Activated T-cell treated with anti-CD3 and anti-CD28 coated beads, Interleukin-2, amount 50 U/mL, for 1 hour (primary cell): ENCODE data around the gene SLC38A10.
"Not testable (repeated sequence)": the region's sequence is repeated elsewhere in the genome, so short reads cannot be mapped to it uniquely, and the experiment has no call there.

Source experiments
- DNase-seq: peaks from one replicate; pipeline ENCODE4 v3.0.0-alpha.2; 2020

The SLC38A10 gene

DNA sequence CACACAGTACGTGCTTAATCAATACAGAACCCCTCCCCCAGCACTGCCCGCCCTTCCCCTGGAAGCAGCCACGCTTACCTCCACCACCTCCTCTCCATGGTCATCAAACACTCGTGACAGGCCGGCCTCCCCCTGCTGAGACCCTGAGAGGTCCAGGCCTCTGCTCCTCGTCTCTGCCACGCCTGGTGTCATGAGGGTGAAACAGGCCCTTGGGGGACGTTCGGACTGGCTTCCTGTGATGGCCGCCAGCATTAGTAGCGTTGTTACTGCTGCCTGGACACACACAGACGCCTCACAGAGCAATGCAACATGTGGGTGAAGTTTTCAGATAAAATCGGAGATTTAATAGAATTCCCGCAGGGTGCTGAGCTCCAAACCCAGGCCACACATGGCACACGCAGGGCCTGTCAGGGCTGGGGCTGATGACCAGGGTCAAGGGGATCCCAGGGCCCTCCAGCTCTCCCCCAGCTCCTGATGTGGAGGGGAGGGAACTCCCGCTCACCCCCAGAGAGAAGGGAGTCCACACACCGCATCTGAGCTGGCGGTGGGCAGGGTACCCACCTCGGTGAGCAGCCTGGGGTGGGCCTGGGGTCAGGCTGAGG is 15.9 kb upstream of the SLC38A10 start:
- DNase-seq = no peak

DNA sequence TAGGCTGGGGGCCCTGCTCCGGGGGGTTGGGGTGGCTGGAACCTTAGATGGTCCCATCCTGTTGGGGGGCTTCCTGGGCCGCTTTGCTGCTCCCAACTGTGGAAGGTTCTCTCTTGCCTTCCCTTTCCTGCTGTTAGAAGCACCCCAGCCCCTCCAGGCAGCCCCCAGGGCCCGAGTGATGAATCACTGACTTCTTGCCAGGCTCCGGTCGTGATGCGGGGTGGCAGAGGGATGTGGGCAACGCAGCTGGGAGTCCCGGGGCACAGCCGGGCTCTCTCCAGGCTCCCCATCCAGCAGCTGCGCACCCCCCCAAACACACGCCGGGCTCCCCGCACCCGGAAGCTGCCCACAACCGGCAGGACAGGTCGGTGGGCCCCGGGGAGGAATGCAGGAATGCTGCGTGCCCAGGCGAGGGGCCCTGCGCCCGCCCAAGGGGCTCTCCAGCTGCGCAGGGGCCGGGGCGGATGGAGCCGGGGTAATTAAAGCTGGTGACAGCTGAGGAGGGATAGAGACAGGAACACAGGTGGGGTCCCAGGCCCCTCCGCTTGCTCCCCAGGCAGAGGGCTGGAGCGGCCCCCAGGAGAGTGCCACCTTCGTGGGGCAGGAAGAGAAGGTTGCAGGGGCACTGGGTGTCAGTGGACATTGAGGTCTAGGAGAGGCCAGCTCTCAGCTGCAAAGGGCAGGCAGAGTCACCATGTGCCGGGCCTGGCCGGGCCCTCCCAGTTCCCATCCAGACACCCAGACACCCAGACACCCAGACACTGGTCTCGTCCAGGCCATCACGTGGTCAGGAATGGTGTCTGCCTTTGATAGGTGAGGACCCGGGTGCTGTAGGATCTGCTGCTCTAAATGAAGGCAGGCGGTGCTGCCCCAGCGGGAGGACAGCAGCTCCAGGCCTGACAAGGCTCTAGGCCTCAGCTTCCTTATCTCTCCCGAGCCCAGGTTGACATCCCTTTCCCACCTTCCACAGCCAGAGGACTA is 15.0 kb upstream of the SLC38A10 start:
- no peak for DNase-seq

DNA sequence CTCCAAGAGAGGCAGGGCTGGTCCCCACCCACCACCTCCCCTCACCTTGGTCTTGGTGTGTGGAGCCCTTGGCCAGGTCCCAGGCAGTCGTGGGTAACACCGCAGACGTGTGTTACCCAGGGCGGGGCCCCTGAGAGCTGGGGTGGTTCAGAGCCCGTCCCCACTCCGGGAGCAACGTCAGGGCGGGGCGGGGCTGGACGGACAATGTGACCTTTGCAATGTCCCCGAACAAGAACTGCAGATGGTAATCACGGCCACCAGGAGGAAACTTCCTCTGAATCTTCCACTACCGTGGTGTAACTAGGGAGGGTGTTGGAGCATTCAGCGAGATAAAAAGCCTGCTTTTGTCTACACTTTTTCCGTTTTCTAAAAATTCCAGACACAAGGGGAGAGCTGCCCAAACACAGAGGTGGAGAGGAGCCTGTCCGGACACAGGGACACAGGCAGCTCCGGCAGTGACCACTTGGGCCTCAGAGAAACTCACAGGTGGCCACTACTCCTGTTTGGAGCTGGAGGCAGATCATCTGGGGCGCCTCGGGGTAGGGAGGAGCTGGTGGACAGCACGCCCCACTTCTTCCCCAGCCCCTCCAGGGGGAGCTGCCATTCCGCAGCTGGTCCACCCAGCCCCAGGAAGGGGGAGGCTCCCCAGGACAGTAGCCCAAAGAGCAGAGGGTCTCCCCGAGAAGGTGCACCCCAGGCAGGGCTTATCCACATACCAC is 14.2 kb upstream of the SLC38A10 start:
- DNase-seq = no peak

DNA sequence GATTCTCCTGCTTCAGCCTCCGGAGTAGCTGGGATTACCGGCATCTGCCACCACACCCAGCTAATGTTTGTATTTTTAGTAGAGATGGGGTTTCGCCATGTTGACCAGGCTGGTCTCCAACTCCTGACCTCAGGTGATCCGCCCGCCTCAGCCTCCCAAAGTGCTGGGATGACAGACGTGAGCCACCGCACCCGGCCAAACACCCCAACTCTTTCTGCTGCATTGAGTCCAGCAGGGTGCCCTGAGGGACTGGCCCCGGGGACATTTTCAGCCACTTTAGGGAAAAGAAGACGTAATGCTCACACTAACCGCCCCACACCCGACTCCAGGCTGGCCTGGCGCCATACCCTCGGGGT is 13.7 kb upstream of the SLC38A10 start:
- not testable (repeated sequence) for DNase-seq

DNA sequence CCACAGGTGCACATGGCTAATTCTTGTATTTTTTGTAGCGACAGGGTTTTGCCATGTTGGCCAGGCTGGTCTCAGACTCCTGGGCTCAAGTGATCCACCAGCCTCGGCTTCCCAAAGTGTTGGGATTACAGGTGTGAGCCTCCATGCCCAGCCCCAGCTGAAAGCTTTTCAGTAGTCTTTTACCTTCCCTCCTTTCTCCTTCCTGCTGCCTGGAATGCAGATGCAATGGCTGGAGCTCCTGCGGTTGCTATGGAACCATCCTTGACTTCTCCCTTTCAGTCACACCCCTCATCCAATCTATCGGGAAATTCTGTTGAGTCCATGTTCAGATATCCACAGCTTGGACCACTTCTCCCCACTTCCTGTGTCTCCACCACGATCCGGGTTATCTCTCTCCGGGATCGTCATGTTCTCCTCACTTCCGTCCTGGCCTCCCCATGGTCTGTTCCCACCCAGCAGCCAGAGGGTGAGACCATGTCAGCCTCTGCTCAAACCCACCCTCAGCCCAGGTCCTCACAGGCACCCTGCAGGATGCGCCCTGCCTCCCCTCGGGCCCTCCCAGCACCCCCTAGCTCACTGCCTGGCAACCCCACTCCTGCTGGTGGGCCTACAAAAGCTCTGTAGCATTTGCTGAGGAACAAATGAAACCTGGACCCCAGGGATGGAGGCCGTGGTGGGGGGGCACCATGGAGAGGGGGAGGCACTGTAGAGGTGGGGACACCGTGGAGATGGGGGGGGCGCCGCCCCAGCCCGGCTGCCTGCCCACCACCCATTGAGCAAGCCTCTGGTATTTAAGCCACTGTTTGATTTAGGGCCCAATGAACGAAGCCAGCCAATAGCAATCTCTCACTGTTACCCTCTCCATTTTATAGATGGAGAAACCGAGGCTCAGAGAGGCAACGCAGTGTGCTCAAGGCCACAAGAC is 12.8 kb upstream of the SLC38A10 start:
- no peak for DNase-seq

DNA sequence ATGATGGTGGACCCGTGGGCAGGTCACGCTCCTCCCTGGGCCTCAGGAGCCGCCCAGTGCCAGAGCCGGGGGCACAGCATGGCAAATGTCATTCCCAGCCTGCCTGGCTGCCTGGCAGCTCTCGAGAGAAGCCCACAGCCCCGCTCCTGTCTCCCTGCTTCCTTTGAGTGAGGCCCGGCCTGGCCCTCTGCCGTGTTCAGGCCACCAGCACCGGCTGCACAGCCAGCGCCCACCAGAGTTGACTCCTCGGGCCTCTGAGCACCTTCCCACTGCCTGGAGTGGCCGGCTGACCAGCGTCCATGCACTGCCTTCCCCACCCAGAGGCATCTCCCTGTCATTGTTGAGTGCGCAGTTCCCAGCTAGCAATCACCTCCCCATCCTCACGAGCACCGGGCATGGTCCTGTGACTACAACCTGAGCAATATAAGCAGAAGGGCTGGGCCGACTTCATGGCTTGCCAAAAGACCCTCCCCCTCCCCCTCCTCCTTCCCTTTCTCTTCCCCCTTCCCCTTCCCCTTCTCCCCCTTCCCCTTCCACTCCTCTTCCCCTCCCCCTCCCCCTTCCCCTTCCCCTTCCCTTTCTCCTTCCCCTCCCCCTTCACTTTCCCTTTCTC is 11.9 kb upstream of the SLC38A10 start:
- DNase-seq = no peak

DNA sequence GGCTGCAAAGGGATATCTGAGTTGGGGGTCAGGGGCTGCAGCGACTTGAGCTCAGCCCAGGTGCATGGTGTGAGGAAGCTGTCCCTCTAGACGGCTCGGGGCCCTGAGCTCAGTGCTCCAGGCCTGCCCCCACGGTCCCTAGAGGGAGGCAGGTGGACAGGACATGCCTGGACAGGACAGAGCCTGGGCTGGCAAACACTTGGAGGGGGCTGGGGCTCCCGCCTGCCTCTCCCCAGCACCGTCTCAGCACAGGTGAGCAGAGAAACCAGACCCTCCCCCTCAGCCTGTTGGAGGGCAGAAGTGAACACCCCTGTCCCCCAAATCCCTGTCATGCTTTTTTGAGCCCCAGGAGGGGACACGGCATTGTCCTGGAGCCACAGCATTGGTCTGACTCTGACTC is 11.4 kb upstream of the SLC38A10 start:
- DNase-seq = no peak

DNA sequence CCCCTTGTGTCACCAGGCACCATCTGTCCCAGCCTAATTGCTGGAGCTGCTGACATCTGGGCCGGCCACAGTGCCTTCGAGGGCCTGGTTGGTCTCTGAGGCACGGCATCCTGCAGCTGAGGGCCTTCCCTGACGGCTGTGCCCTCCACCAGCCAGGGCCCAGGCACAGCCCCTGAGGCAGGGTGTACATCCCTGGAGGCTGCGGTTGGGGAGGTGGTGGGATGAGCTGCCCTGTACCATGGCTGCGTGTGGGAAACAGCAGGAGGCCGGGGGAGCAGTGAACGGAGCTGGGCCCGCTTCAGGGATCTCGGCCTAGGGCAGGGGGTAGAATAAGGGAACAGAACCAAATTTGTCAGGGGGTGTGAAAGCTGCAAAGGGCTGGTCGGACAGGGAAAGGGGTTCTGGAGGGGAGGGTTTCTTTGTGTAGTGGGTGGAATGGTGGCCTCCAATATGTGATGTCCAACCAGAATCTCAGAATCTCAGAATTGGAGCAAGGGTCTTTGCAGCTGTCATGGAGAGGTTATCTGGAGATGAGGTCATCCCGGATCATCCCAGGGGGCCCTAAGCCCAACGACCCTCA is 10.0 kb upstream of the SLC38A10 start:
- no peak for DNase-seq

DNA sequence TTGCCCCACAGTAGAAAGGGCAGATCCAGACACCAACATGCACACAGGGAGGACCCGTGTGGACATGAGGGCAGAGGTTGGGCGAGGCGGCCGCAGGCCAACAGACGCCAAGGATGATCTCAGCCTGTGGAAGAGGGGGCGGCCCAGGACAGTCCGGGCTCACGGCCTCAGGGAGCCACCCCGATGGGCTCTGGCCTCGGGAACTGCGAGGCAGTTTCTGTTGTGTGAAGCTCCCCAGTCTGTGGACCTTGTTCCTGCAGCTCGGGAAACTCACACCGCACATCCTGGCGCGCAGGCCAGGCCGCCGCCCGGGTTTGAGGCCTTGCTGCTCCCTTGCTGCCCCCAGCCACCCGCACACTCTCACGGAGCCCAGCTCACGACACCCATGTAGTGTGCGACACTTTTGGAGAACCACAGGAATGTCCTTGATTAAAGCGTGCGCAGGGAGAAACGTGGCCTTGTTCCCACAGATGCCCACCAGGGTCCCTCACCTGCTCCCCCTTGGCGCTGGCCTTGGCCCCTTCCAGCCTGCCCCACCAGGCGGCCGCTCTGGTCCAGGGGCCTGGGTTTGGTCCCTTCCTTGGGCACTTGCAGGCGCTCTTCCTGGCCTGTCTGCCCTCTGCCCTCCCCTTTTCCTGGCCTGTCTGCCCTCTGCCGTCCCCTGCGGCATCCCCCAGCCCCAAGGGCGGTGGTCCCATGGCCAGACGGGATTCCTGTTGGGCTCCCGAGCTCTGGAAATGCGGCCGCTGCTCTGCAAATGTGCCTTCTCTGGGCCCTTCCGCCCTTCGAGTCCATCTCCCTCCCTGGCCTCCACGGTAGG is 9.3 kb upstream of the SLC38A10 start:
- no peak for DNase-seq

DNA sequence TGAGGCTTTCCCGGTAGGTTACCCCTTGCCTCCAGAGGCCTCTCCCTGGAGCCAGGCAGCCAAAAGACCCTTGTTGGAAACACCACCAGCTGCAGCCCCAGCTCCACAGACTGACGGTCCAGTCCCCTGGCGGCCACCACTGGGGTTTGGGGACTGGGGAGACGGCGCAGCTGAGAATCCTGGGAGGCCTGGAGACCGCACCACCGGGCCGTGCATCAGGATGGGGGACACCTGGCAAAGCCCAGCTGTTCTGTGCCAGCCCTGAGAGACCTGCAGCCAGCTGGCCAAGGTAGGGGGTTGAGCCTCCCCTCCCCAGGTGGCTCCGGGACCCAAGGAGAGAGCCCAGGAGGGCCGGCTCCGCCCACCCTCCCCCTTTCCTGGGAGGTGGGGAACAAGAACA is 8.3 kb upstream of the SLC38A10 start:
- DNase-seq = no peak

DNA sequence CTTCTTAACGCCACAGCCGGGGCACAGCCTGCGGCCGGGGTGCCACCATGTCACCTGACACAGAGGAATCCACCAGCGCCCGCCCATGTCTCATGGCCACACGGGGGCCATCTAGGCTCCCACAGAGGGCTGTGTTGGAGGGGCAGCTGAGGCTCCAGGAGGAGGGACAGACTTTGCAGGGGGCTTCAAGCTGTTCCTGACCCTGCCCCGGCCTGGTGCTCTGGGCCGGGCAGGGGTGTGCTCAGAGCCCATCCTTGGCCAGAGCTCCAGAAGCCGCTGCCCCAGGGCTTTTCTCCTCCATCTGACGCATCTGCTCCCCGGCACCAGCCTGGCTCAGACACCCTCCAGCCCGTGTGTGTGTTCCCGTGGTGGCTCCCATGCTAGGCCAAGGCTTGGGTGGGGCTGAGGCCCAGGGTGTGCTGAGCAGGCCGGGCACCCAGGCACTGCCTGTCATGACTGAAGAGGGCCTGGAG is 7.8 kb upstream of the SLC38A10 start:
- no peak for DNase-seq

DNA sequence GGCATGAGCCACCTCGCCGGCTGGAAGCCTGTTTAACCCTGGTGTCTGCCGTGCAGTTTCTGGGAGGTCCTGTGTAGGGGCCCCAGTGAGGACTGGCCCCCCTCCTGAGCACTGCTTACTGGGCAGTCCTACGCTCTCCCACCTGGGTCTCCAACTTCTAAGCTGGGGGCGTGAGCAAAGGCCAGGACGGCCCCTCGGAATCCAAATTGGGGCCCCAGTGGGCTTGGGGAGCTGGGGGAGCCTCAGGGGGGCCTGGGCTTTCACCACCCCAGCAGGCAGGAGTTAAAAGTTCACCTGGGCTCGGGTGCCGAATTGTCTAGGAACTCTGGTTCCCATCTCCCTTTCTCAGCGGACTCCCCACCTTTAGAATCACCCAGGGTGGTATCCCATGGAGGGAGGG is 7.2 kb upstream of the SLC38A10 start:
- DNase-seq = no peak

DNA sequence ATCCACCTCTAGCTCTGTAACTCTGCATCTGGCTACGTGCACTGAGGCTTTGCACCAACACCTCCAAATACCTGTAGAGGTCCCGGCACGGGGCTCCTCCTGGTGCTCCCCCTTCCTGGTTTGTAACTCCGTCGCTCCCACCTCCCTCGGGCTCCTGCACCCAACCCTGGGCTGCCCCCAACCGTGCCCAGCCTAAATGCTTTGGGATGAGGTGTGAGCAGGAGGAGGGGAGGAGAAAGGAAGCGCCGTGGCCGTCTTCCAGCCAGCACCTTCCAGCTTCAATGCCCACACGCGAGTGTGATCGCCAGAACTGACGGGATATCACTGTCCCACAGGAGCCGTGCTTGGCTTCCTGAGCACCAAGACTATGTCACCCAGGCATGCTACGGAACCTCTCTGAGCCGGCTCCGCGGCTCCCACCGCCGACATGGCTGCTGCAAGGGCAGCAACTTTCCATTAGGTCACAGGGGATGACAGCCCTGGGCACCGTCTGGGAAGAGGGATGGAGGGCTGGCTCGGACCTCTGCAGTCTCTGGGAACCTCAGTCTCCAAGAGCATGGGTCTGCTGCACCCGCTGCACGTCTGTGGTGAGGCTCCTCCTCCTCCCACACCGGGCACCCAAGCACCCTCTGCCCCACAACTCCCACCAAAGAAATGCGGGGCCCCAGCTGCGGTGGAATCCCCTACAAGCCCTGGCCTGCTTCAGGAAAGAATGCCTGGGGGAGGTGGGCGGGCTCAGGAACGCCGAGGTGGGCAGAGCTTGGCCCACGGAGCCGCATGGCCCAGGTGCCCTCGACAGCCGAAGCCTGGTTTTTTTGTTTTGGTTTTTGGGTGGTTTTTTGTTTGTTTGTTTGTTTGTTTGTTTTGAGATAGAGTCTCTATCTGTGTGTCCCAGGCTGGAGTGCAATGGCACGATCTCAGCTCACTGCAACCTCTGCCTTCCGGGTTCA is 6.4 kb upstream of the SLC38A10 start:
- DNase-seq = no peak

DNA sequence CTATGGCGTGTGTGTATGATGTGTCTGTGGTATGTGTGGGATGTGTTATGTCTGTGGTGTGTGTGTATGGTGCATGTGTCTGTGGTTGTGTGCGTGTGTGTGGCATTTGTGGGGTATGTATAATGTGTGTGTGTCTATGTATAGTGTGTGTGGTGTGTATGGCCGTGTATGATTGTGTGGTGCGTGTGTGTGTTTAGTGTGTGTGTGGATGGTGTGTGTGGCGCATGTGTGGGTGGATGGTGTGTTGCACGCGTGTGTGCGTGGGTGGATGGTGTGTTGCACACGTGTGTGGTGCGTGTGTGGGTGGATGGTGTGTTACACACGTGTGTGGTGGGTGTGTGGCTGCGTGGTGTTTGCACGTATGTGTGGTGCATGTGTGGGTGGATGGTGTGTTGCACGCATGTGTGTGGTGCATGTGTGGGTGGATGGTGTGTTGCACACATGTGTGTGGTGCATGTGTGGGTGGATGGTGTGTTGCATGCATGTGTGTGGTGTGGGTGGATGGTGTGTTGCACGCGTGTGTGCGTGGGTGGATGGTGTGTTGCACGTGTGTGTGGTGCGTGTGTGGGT is 5.6 kb upstream of the SLC38A10 start:
- DNase-seq = no peak

DNA sequence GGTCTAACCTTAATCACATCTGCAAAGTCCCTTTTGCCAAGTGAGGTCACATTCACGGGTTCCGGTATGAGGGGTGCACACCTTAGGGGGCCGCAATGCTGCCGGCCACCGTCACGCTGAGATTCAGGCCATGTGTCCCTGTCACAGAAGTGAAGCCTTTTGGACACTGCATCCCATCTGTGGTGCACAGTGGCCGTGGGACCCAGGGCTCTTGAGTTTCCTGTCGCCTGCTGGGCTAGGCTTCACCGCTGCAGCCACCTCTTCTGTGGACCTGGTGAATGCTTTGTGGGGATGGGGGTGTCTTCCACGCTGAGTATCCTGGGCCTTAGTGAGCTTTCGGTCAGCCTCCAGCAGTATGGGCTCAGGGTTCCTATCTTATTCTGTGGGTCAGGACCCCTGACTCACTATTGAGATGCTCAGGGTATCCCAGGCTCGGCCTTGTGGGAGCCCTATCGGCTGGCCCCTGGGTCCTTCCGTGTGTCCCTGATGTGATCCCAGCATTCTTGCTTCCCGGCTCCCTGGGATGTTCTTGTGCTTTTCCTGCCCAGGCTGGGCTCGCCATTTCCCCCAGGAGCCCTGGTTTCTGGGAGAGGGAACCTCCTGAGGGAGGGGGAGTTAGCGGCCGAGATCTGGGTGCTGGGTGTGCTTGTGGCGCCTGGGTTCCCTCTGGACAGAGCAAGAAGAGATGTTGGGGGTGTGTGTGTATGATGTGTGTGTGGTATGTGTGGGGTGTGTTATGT is 4.9 kb upstream of the SLC38A10 start:
- no peak for DNase-seq

DNA sequence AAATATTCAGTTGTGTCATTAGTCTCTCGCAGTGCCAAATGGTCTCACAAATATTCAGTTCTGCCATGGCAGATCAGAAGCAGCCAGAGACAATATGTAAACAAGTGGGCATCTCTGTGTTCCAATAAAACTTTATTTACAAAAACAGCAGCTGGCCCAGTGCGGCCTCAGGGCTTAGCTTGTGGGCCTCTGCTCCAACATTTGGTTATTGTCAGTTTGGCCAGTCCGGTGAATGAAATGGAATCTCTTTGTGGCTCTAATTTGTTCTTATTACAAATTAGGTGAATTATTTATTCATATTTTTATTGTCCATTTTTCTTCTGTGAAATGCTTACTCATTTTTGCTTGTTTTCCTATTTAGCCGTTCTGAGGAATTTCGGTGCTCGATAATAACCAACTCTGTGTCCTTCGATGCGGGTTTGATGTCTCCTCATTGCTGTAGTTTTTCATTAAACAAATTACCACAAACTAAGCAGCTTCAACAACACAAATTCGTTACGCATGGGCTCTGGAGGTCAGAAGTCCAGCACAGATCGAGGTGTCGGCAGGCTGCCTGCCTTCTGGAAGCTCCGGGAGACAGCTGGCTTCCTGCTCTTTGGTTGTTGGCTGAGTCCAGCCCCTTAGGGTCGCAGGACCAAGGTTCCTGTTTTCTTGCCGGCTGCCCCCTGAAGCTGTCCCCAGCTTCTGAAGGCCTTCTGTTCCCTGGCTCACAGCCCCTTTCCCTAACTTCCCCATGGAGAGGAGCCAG is 4.1 kb upstream of the SLC38A10 start:
- DNase-seq = no peak

DNA sequence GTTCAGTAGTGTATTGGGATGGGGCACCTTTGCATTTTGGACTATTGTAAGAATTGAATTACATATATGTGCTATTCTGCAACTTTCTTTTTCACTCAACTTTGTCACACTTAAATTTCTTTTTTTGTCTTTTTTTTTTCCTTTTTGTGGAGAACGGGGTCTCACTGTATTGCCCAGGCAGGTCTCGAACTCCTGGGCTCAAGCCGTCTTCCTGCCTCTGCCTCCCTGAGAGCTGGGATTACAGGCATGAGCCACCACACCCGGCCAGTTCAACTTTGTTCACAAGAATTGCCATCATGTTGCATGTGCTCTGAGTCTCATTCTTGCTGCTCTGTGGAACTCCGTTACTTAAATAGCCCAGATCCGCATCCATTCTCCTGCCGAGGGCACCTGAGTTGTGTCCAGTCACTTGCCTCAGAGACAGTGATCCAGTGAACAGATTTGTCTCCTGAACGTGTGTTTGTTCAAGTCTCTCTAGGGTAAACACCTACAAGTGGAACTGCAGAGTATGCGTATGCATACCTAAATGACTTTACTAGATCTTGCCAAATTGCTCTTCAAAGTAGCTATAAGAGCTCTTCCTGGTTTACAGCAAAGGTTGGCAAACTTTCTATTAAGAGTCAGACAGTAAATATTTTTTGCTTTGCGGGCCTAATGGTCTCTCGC is 3.4 kb upstream of the SLC38A10 start:
- no peak for DNase-seq
